Neural cell (in vitro differentiated cells): ENCODE results near the gene LNPEP.

Source experiments
- CTCF ChIP-seq: fragments of 450-650 bp; IDR thresholded peaks from 2 replicates; pipeline ENCODE4 v1.5.1; 2014; ENCODE audit warnings: antibody characterized with exemption, mild to moderate bottlenecking, moderate library complexity; ENCODE audit not compliant: poor library complexity, severe bottlenecking
- EP300 ChIP-seq: fragments of 450-650 bp; conservative IDR thresholded peaks from 2 replicates; pipeline ENCODE4 v1.6.1; 2014; ENCODE audit warnings: antibody characterized with exemption, mild to moderate bottlenecking, moderate library complexity; ENCODE audit not compliant: poor library complexity, severe bottlenecking
- EZH2 ChIP-seq: fragments of 200-600, 300-800 bp; shearing (Covaris generic), sonication (generic); IDR thresholded peaks from 2 replicates; pipeline ENCODE4 v1.6.1; 2014; ENCODE audit warnings: antibody characterized with exemption, low read length, borderline replicate concordance, mild to moderate bottlenecking; ENCODE audit not compliant: insufficient read depth, poor library complexity, severe bottlenecking
- MXI1 ChIP-seq: fragments of 450-650 bp; conservative IDR thresholded peaks from 2 replicates; pipeline ENCODE4 v1.6.1; 2014; ENCODE audit warnings: antibody characterized with exemption, mild to moderate bottlenecking; ENCODE audit not compliant: poor library complexity, severe bottlenecking
- POLR2AphosphoS5 ChIP-seq: IDR thresholded peaks from 2 replicates; pipeline ENCODE4 v1.6.1; 2012
- RAD21 ChIP-seq: fragments of 450-650 bp; conservative IDR thresholded peaks from 2 replicates; pipeline ENCODE4 v1.6.1; 2014; ENCODE audit warnings: antibody characterized with exemption, mild to moderate bottlenecking, moderate library complexity
- REST ChIP-seq: IDR thresholded peaks from 2 replicates; pipeline ENCODE4 v1.6.1; 2012; ENCODE audit warnings: borderline replicate concordance
- TAF1 ChIP-seq: IDR thresholded peaks from 2 replicates; pipeline ENCODE4 v1.6.1; 2012; ENCODE audit warnings: low read depth

GRCh38 chr5:96968074-96968473, 32.2 kb downstream of the LNPEP start:
- TF ChIP-seq CTCF = no peak
- TF ChIP-seq REST = no peak
- no peak for TF ChIP-seq POLR2AphosphoS5
- TF ChIP-seq MXI1 = no peak
- TF ChIP-seq EZH2 = no peak
- no peak for TF ChIP-seq RAD21
- TF ChIP-seq TAF1 = no peak
- TF ChIP-seq EP300 = no peak
